ENCODE measurements around the gene MADD. TPM values are rescaled to one million over a fixed set of nuclear protein-coding genes. Genes with fewer than 3 reads are reported as not detected.
A peak's percentile ranks its signal among the peaks of the same experiment; 100 is the strongest.

Gene MADD
- total RNA-seq, 1 donor from 2014 or later, result 50.1 TPM

DNA sequence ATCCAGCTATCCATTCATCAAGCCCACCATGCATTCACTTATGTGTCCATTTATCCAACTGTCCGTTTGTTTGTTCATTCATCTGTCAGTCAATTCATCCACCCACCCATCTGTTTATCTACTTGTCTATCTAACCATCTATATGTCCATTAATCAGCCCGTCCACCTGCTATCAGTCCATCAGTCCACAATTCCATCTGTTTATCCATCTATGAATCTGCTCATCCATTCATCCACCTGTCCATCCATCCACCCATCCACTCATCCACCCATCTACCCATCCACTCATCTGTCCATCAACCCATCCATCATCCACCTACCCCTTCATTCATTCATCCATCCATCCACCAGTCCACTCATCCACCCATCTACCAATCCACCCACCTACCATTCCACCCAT is 109.4 kb downstream of the MADD start:
- TF ChIP-seq, protein P1, sequence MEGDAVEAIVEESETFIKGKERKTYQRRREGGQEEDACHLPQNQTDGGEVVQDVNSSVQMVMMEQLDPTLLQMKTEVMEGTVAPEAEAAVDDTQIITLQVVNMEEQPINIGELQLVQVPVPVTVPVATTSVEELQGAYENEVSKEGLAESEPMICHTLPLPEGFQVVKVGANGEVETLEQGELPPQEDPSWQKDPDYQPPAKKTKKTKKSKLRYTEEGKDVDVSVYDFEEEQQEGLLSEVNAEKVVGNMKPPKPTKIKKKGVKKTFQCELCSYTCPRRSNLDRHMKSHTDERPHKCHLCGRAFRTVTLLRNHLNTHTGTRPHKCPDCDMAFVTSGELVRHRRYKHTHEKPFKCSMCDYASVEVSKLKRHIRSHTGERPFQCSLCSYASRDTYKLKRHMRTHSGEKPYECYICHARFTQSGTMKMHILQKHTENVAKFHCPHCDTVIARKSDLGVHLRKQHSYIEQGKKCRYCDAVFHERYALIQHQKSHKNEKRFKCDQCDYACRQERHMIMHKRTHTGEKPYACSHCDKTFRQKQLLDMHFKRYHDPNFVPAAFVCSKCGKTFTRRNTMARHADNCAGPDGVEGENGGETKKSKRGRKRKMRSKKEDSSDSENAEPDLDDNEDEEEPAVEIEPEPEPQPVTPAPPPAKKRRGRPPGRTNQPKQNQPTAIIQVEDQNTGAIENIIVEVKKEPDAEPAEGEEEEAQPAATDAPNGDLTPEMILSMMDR (IDR thresholded peaks at IDR 0.05), result no peak
- Histone ChIP-seq H3K36me3 (no peaks in the 10 kb centered on the region), H3K9me3 (no peaks in the 10 kb centered on the region), H3K27ac (peak overlapping the region; percentile 84), H3K4me3 (no peak overlapping the region), H3K27me3 (no peaks in the 10 kb centered on the region), H3K4me1 (peaks cover 11% of the 10 kb centered on the region)
- ATAC-seq (no peak), DNase-seq (no peak)
- intact Hi-C loops (cut with DNase I), result no loop called here

Other genes with a start within 250 kb of the MADD start
- gene ARFGAP2, start 93.3 kb upstream of the MADD start, total RNA-seq, result 92.9 TPM
- gene PACSIN3, start 83.7 kb upstream of the MADD start, total RNA-seq, result 36.9 TPM
- gene DDB2, start 55.2 kb upstream of the MADD start, total RNA-seq, result 49.6 TPM
- gene ACP2, start 21.3 kb upstream of the MADD start, total RNA-seq, result 31.6 TPM
- 44.1 TPM for gene NR1H3, start 12.1 kb upstream of the MADD start, total RNA-seq
- 0.96 TPM for gene MYBPC3, start 82.6 kb downstream of the MADD start, total RNA-seq
- 168 TPM for gene SPI1, start 108.4 kb downstream of the MADD start, total RNA-seq
- gene SLC39A13, start 138.5 kb downstream of the MADD start, total RNA-seq, result 62.0 TPM
- 79.4 TPM for gene PSMC3, start 156.3 kb downstream of the MADD start, total RNA-seq
- 0.64 TPM for gene RAPSN, start 179.0 kb downstream of the MADD start, total RNA-seq

All from upper lobe of right lung (tissue), 1 donor.